Endodermal cell (in vitro differentiated cells): ENCODE results near the gene SLFN12. TPM values are rescaled to one million over a fixed set of nuclear protein-coding genes. Genes with fewer than 3 reads are reported as not detected.
"Not testable (repeated sequence)": the region's sequence is repeated elsewhere in the genome, so short reads cannot be mapped to it uniquely, and the experiment has no call there.

Experiments used
- DNase-seq: peaks from one replicate; pipeline ENCODE4 v3.0.0-alpha.2; 2017
- H3K27ac ChIP-seq: 2 replicates; pipeline ENCODE4 v1.5.1; 2013; ENCODE audit warnings: mild to moderate bottlenecking, low read depth, low read length, moderate library complexity
- H3K27me3 ChIP-seq: 2 replicates; pipeline ENCODE4 v1.6.1; 2013; ENCODE audit warnings: mild to moderate bottlenecking, low read length, moderate library complexity; ENCODE audit not compliant: insufficient read depth, control insufficient read depth, poor library complexity, severe bottlenecking
- H3K36me3 ChIP-seq: 2 replicates; pipeline ENCODE4 v1.7.0; 2013; ENCODE audit warnings: mild to moderate bottlenecking, low read length, moderate library complexity; ENCODE audit not compliant: control insufficient read depth, insufficient read depth
- H3K4me1 ChIP-seq: one replicate; pipeline ENCODE4 v1.7.0; 2013; ENCODE audit warnings: low read length; ENCODE audit not compliant: control insufficient read depth, insufficient read depth
- H3K4me3 ChIP-seq: 2 replicates; pipeline ENCODE4 v1.5.1; 2013; ENCODE audit warnings: mild to moderate bottlenecking, low read length, moderate library complexity
- H3K9ac ChIP-seq: 2 replicates; pipeline ENCODE4 v1.6.1; 2013; ENCODE audit warnings: mild to moderate bottlenecking, low read length, moderate library complexity; ENCODE audit not compliant: poor library complexity, severe bottlenecking; ENCODE audit errors: extremely low read depth
- H3K9me3 ChIP-seq: 2 replicates; pipeline ENCODE4 v1.6.1; 2013; ENCODE audit warnings: mild to moderate bottlenecking, low read length, moderate library complexity; ENCODE audit not compliant: control insufficient read depth
- H3K27ac Mint-ChIP-seq: 2 replicates; pipeline ENCODE4 v1.8.0; 2020; ENCODE audit warnings: mixed read lengths
- H3K27me3 Mint-ChIP-seq: 2 replicates; pipeline ENCODE4 v1.8.0; 2021; ENCODE audit warnings: mild to moderate bottlenecking, mixed read lengths; ENCODE audit not compliant: insufficient read depth
- H3K36me3 Mint-ChIP-seq: 2 replicates; pipeline ENCODE4 v1.8.0; 2020; ENCODE audit warnings: low read depth, mixed read lengths
- H3K4me1 Mint-ChIP-seq: 2 replicates; pipeline ENCODE4 v1.8.0; 2020; ENCODE audit warnings: mixed read lengths
- H3K4me3 Mint-ChIP-seq: 2 replicates; pipeline ENCODE4 v1.8.0; 2020; ENCODE audit warnings: mild to moderate bottlenecking, moderate library complexity, mixed read lengths
- H3K9me3 Mint-ChIP-seq: 2 replicates; pipeline ENCODE4 v1.8.0; 2020; ENCODE audit warnings: mild to moderate bottlenecking, mixed read lengths
- CTCF ChIP-seq: fragments of 200-600 bp; sonication (generic); conservative IDR thresholded peaks from 2 replicates; pipeline ENCODE4 v1.5.0; 2021; ENCODE audit warnings: antibody characterized with exemption, mild to moderate bottlenecking
- WGBS, 2 experiments: methylation state at CpG; one replicate each; pipeline versions ENCODE4 v1.1.5 to v1.1.7; 2013; ENCODE audit warnings: missing lambda C conversion rate in 2 of 2, mixed read lengths in 1 of 2; ENCODE audit not compliant: insufficient coverage in 1 of 2, insufficient read length in 1 of 2; 5-methylcytosine and 5-hydroxymethylcytosine counted together
- total RNA-seq, 2 donors: library from RNA; stranded (reverse); fragmentation: NEBNext Ultra II Directional in 1 of 2; extraction: Animal tissue kit (Norgen Biotek cat#: 25700) in 1 of 2; gene quantifications; 2 replicates in 1 of 2; 3 replicates in 1 of 2; pipeline ENCODE4 v1.2.1, GENCODE V29; 2021

Gene SLFN12
- total RNA-seq, 2 donors from 2014 or later = 3.7 to 4.9 TPM

GRCh38 chr17:35460354-35460851, 28.1 kb upstream of the SLFN12 start:
- no peak overlapping the region for H3K27ac ChIP-seq
- H3K9ac ChIP-seq = no peak overlapping the region
- no peaks in the 10 kb centered on the region for H3K36me3 ChIP-seq
- H3K9me3 ChIP-seq = no peaks in the 10 kb centered on the region
- H3K4me1 Mint-ChIP-seq = peaks cover 8% of the 10 kb centered on the region
- H3K36me3 Mint-ChIP-seq = peaks cover 2% of the 10 kb centered on the region
- 41 to 68% methylated on average over 16 to 44 of the region's 44 CpGs for WGBS, 2 experiments
- DNase-seq = peak; percentile 97
- peak overlapping the region; percentile 46 for H3K4me3 Mint-ChIP-seq
- H3K27me3 ChIP-seq = peaks cover 12% of the 10 kb centered on the region
- TF ChIP-seq CTCF = no peak
- peaks cover 15% of the 10 kb centered on the region for H3K9me3 Mint-ChIP-seq
- no peak overlapping the region for H3K27ac Mint-ChIP-seq
- peak overlapping the region; percentile 67 for H3K4me3 ChIP-seq
- no peaks in the 10 kb centered on the region for H3K4me1 ChIP-seq
- H3K27me3 Mint-ChIP-seq = peaks cover 74% of the 10 kb centered on the region

GRCh38 chr17:35454035-35454434, 21.7 kb upstream of the SLFN12 start:
- H3K36me3 ChIP-seq, H3K4me1 Mint-ChIP-seq, DNase-seq, H3K4me1 ChIP-seq, H3K9ac ChIP-seq, H3K27ac ChIP-seq, H3K4me3 ChIP-seq, H3K27me3 ChIP-seq, H3K36me3 Mint-ChIP-seq, H3K27ac Mint-ChIP-seq, H3K9me3 ChIP-seq, H3K4me3 Mint-ChIP-seq: not testable (repeated sequence)
- Mint-ChIP-seq H3K9me3 (peaks cover 14% of the 10 kb centered on the region), H3K27me3 (peaks cover 90% of the 10 kb centered on the region)
- WGBS, 2 experiments = 83 to 92% methylated on average over 4 to 5 of the region's 5 CpGs

GRCh38 chr17:35453171-35453570, 20.9 kb upstream of the SLFN12 start:
- no peaks in the 10 kb centered on the region for H3K4me1 Mint-ChIP-seq
- no peak overlapping the region for H3K9ac ChIP-seq
- no peaks in the 10 kb centered on the region for H3K27me3 ChIP-seq

More at GRCh38 chr17:35453171-35453570, 20.9 kb upstream of the SLFN12 start:
- peaks cover 12% of the 10 kb centered on the region for H3K9me3 Mint-ChIP-seq
- H3K27ac ChIP-seq = no peak overlapping the region
- whole genome bisulfite sequencing, 2 experiments = 77% methylated on average over 1 of the region's 1 CpG; no CpG with 5 or more reads in 1 of the 2 experiments
- H3K36me3 ChIP-seq = no peaks in the 10 kb centered on the region
- H3K9me3 ChIP-seq = no peaks in the 10 kb centered on the region
- H3K4me1 ChIP-seq = no peaks in the 10 kb centered on the region
- no peak overlapping the region for H3K27ac Mint-ChIP-seq
- H3K4me3 Mint-ChIP-seq = no peak overlapping the region
- no peak overlapping the region for H3K4me3 ChIP-seq
- no peak for DNase-seq
- no peaks in the 10 kb centered on the region for H3K36me3 Mint-ChIP-seq
- no peak for TF ChIP-seq CTCF
- peaks cover 86% of the 10 kb centered on the region for H3K27me3 Mint-ChIP-seq
